OCI-LY3 (cell line): ENCODE data around the gene IMMP2L.

ENCODE experiments used
- H2AFZ ChIP-seq: fragments of 200-600, 300-600 bp; shearing (Covaris generic); 2 replicates; pipeline ENCODE4 v1.6.0; 2014; ENCODE audit warnings: antibody characterized with exemption, low read depth, low read length
- H3K27ac ChIP-seq: fragments of 200-600, 300-600 bp; sonication (generic); 2 replicates; pipeline ENCODE4 v1.5.1; 2014; ENCODE audit warnings: mild to moderate bottlenecking, low read length, moderate library complexity, mixed read lengths
- H3K27me3 ChIP-seq: fragments of 200-600, 300-600 bp; sonication (generic); 2 replicates; pipeline ENCODE4 v1.6.1; 2014; ENCODE audit warnings: low read depth, low read length, mixed read lengths
- H3K36me3 ChIP-seq: fragments of 200-600, 300-600 bp; sonication (generic); replicated peaks from 2 replicates; pipeline ENCODE3; 2014; ENCODE audit warnings: low read depth, low read length, mixed read lengths
- H3K4me1 ChIP-seq: fragments of 300-600, 200-600 bp; sonication (generic); 2 replicates; pipeline ENCODE4 v1.6.1; 2014; ENCODE audit warnings: low read length, mixed read lengths
- H3K4me2 ChIP-seq: fragments of 200-600, 300-600 bp; sonication (generic); 2 replicates; pipeline ENCODE4 v1.6.1; 2014; ENCODE audit warnings: low read length, mixed read lengths
- H3K4me3 ChIP-seq: fragments of 300-600, 200-600 bp; sonication (generic); 2 replicates; pipeline ENCODE4 v1.5.1; 2014; ENCODE audit warnings: antibody characterized with exemption, mild to moderate bottlenecking, low read length, moderate library complexity
- H3K79me2 ChIP-seq: fragments of 300-600, 200-600 bp; shearing (Covaris generic); 2 replicates; pipeline ENCODE4 v1.6.1; 2014; ENCODE audit warnings: mild to moderate bottlenecking, low read length, mixed read lengths
- H3K9ac ChIP-seq: fragments of 300-600, 200-600 bp; shearing (Covaris generic); 2 replicates; pipeline ENCODE4 v1.6.0; 2014; ENCODE audit warnings: mild to moderate bottlenecking, low read length, moderate library complexity
- H3K9me3 ChIP-seq: fragments of 200-600, 300-600 bp; shearing (Covaris generic); 2 replicates; pipeline ENCODE4 v1.6.1; 2014; ENCODE audit warnings: low read length, mixed read lengths; ENCODE audit not compliant: insufficient read depth
- H4K20me1 ChIP-seq: fragments of 200-600, 300-600 bp; sonication (generic); 2 replicates; pipeline ENCODE4 v1.6.1; 2016; ENCODE audit warnings: low read length, mixed read lengths; ENCODE audit not compliant: insufficient read depth
- CTCF ChIP-seq: fragments of 200-600, 300-600 bp; sonication (generic); IDR thresholded peaks from 2 replicates; pipeline ENCODE4 v1.5.1; 2014; ENCODE audit warnings: antibody characterized with exemption, low read length, low read depth
- EZH2phosphoT487 ChIP-seq: fragments of 200-600 bp; shearing (Covaris generic); IDR thresholded peaks from 2 replicates; pipeline ENCODE4 v1.6.1; 2018; ENCODE audit warnings: antibody characterized with exemption, mixed run types, low read depth

Gene IMMP2L

GRCh38 chr7:111388016-111388415, 174.3 kb downstream of the IMMP2L start:
- no peak overlapping the region for H3K4me3 ChIP-seq
- H3K9ac ChIP-seq = no peak overlapping the region
- no peak for TF ChIP-seq EZH2phosphoT487
- TF ChIP-seq CTCF = no peak
- H4K20me1 ChIP-seq = no peaks in the 10 kb centered on the region
- no peaks in the 10 kb centered on the region for H3K36me3 ChIP-seq
- peaks cover 6% of the 10 kb centered on the region for H3K4me1 ChIP-seq
- H3K9me3 ChIP-seq = no peaks in the 10 kb centered on the region
- H3K27me3 ChIP-seq = no peaks in the 10 kb centered on the region
- H3K79me2 ChIP-seq = no peaks in the 10 kb centered on the region
- no peak overlapping the region for H3K27ac ChIP-seq
- no peak overlapping the region for H2AFZ ChIP-seq
- H3K4me2 ChIP-seq = no peak overlapping the region

GRCh38 chr7:111384065-111384891, 178.0 kb downstream of the IMMP2L start:
- no peaks in the 10 kb centered on the region for H3K36me3 ChIP-seq
- H2AFZ ChIP-seq = no peak overlapping the region
- no peaks in the 10 kb centered on the region for H3K79me2 ChIP-seq
- no peak overlapping the region for H3K9ac ChIP-seq
- no peak overlapping the region for H3K4me2 ChIP-seq
- H3K4me3 ChIP-seq = no peak overlapping the region
- H3K4me1 ChIP-seq = peaks cover 6% of the 10 kb centered on the region
- H3K9me3 ChIP-seq = no peaks in the 10 kb centered on the region
- no peaks in the 10 kb centered on the region for H3K27me3 ChIP-seq
- H4K20me1 ChIP-seq = no peaks in the 10 kb centered on the region
- no peak overlapping the region for H3K27ac ChIP-seq
- TF ChIP-seq EZH2phosphoT487 (no peak), CTCF (no peak)

GRCh38 chr7:111383133-111383532, 179.2 kb downstream of the IMMP2L start:
- no peaks in the 10 kb centered on the region for H3K27me3 ChIP-seq
- TF ChIP-seq CTCF = no peak
- no peak for TF ChIP-seq EZH2phosphoT487
- H3K79me2 ChIP-seq = no peaks in the 10 kb centered on the region
- H3K36me3 ChIP-seq = no peaks in the 10 kb centered on the region
- H3K4me1 ChIP-seq = no peaks in the 10 kb centered on the region
- H3K4me2 ChIP-seq = no peak overlapping the region
- H3K27ac ChIP-seq = no peak overlapping the region
- H3K9ac ChIP-seq = no peak overlapping the region
- no peaks in the 10 kb centered on the region for H4K20me1 ChIP-seq
- H2AFZ ChIP-seq = no peak overlapping the region
- H3K4me3 ChIP-seq = no peak overlapping the region
- no peaks in the 10 kb centered on the region for H3K9me3 ChIP-seq

GRCh38 chr7:111381590-111381989, 180.7 kb downstream of the IMMP2L start:
- no peak overlapping the region for H3K4me2 ChIP-seq
- H2AFZ ChIP-seq = no peak overlapping the region
- no peak overlapping the region for H3K4me3 ChIP-seq
- H3K9me3 ChIP-seq = no peaks in the 10 kb centered on the region
- H3K9ac ChIP-seq = no peak overlapping the region
- no peaks in the 10 kb centered on the region for H3K27me3 ChIP-seq
- H3K4me1 ChIP-seq = no peaks in the 10 kb centered on the region
- H3K27ac ChIP-seq = no peak overlapping the region
- no peaks in the 10 kb centered on the region for H4K20me1 ChIP-seq
- TF ChIP-seq EZH2phosphoT487 (no peak), CTCF (no peak)
- no peaks in the 10 kb centered on the region for H3K79me2 ChIP-seq
- no peaks in the 10 kb centered on the region for H3K36me3 ChIP-seq
